BLaER1 (cell line): Measurements from ENCODE around the gene INHBA.

Source experiments
- H3K27ac ChIP-seq: shearing (Covaris generic); formaldehyde crosslinking; 2 replicates; pipeline ENCODE4 v1.8.1; 2022
- H3K27me3 ChIP-seq: shearing (Covaris generic); formaldehyde crosslinking; 2 replicates; pipeline ENCODE4 v1.8.1; 2022
- H3K36me3 ChIP-seq: shearing (Covaris generic); formaldehyde crosslinking; 2 replicates; pipeline ENCODE4 v1.8.1; 2022
- H3K4me1 ChIP-seq: shearing (Covaris generic); formaldehyde crosslinking; 2 replicates; pipeline ENCODE4 v1.8.1; 2022
- H3K4me2 ChIP-seq: shearing (Covaris generic); formaldehyde crosslinking; 2 replicates; pipeline ENCODE4 v1.8.1; 2022
- H3K4me3 ChIP-seq: shearing (Covaris generic); formaldehyde crosslinking; 2 replicates; pipeline ENCODE4 v1.8.1; 2022
- H3K9ac ChIP-seq: shearing (Covaris generic); formaldehyde crosslinking; 2 replicates; pipeline ENCODE4 v1.8.1; 2022
- H3K9me3 ChIP-seq: shearing (Covaris generic); formaldehyde crosslinking; 2 replicates; pipeline ENCODE4 v1.8.1; 2022
- H4K20me1 ChIP-seq: shearing (Covaris generic); formaldehyde crosslinking; 2 replicates; pipeline ENCODE4 v1.8.1; 2022
- Cebpa-rat ChIP-seq: shearing (Covaris generic); IDR thresholded peaks from 2 replicates; pipeline ENCODE4 v1.8.1; 2022

Gene INHBA

DNA sequence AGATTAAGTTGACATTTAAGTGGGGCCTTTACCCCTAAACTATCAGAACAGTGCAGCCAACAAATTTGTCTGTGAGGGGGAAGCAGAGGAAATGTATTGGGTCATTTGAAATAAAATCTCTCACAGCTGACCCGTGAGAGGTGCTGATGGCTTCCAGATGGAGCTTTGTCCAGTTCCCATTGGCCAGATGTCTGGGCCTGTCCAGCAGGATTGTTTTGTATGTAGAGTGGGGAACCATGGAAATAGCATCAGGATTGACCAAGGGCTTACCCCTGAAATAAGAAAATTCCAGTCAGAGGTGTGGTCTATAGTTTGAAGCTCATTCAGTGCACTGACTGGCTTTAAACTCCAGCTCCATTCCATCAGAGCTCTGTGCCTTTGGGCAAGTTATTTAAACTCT lies 50.6 kb downstream of the INHBA start:
- no peaks in the 10 kb centered on the region for H3K4me1 ChIP-seq
- TF ChIP-seq Cebpa-rat: no peak
- H4K20me1 ChIP-seq: no peaks in the 10 kb centered on the region
- H3K9me3 ChIP-seq: no peaks in the 10 kb centered on the region
- no peak overlapping the region for H3K4me3 ChIP-seq
- no peak overlapping the region for H3K9ac ChIP-seq
- H3K27me3 ChIP-seq: no peaks in the 10 kb centered on the region
- no peaks in the 10 kb centered on the region for H3K36me3 ChIP-seq
- no peak overlapping the region for H3K27ac ChIP-seq
- no peak overlapping the region for H3K4me2 ChIP-seq

DNA sequence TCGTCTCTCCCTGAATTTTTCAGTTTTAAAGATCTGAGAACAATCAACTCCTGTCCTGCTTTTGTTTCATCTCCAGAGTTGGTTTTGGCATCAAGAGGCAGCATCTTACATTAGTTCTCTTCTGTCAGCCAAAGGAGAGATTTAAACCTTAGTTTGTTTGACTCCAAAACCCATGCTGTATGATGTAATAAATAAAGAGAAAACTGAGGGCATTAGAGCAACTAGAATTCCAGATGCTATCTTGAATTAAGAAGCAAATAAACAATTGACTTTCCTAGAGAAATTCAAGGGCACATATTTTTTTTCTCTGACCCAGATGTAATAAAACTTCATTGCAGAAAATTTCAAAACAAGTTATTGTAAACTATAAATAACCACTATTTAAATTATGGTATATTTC lies 54.4 kb downstream of the INHBA start:
- no peak for TF ChIP-seq Cebpa-rat
- Histone ChIP-seq H4K20me1 (no peaks in the 10 kb centered on the region), H3K27ac (no peak overlapping the region), H3K4me2 (no peak overlapping the region), H3K27me3 (no peaks in the 10 kb centered on the region), H3K9me3 (no peaks in the 10 kb centered on the region), H3K4me1 (no peaks in the 10 kb centered on the region), H3K9ac (no peak overlapping the region), H3K36me3 (no peaks in the 10 kb centered on the region), H3K4me3 (no peak overlapping the region)

DNA sequence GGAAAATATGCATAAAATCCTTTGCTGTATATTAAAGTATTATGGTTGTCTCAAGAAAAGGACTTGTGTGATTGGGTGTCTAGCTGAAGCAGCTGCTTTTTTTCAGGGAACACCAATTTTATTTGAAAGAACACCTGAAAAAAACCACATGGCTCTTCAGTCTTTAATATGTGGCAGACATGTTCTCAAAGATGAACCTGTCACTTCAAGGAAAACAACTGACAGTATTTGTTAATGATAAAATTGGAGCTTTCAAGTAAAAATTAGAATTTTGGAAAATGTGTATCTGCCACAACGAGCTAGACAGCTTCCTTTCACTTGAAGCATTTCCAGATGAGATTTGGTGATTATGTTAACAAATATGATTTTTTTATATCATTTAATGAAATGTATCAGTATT lies 59.3 kb downstream of the INHBA start:
- H3K27ac ChIP-seq: no peak overlapping the region
- H3K4me2 ChIP-seq: no peak overlapping the region
- no peak overlapping the region for H3K4me3 ChIP-seq
- H3K36me3 ChIP-seq: no peaks in the 10 kb centered on the region
- no peaks in the 10 kb centered on the region for H3K27me3 ChIP-seq
- H4K20me1 ChIP-seq: no peaks in the 10 kb centered on the region
- H3K4me1 ChIP-seq: no peaks in the 10 kb centered on the region
- no peaks in the 10 kb centered on the region for H3K9me3 ChIP-seq
- no peak for TF ChIP-seq Cebpa-rat
- H3K9ac ChIP-seq: no peak overlapping the region

DNA sequence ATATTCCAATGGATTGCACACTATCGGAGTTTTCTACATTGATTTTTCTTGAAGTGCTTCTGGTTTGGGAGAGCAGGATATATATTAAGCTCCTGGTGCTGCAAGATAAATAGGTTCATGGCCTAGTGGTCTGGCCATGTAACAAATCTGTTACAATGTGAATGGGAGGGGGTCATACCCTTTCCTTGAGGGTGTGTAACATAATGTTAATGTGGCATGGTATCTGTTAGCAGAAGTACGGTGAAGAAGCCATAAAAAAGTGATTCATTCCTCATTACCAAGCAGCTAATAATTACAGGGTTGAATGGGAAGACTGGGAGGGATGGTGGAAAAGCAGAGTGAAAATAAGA lies 61.2 kb downstream of the INHBA start:
- Histone ChIP-seq H3K27ac (no peak overlapping the region), H3K4me1 (no peaks in the 10 kb centered on the region), H3K36me3 (no peaks in the 10 kb centered on the region), H3K4me2 (no peak overlapping the region), H3K9me3 (no peaks in the 10 kb centered on the region), H4K20me1 (no peaks in the 10 kb centered on the region), H3K4me3 (no peak overlapping the region), H3K27me3 (no peaks in the 10 kb centered on the region), H3K9ac (no peak overlapping the region)
- no peak for TF ChIP-seq Cebpa-rat

DNA sequence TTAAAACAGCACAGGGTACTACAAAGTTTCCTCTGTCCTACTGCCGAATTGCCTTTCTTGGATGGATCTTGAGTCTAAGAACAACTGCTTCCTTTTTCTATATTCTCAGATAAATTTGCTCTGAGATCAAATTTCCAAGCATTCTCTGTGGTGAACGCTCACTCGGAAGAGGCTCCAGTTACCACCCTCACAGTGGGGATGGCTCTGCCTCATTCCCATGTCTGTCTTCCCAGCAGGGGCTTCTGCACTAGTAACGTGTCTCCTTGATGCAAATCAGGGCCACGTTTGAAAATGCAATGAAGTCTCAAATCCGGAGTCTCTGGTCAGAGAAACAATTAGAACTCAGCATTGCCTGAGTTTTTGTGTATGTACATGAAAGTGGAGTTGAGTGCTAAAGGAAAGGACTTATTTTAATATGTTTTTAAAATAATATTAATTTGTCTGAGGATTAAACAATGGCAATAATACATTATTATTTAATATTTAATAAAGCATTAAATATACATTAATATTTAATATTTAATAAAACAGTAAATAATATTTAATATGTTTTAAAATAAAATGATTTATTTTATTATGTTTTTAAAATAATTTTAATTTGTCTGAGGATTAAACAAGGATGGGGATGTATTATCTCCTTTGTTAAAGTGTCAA lies 61.8 kb downstream of the INHBA start:
- Histone ChIP-seq H3K4me2 (no peak overlapping the region), H3K27ac (no peak overlapping the region), H3K4me1 (no peaks in the 10 kb centered on the region), H3K36me3 (no peaks in the 10 kb centered on the region), H3K9ac (no peak overlapping the region), H3K9me3 (no peaks in the 10 kb centered on the region), H3K4me3 (no peak overlapping the region), H3K27me3 (no peaks in the 10 kb centered on the region), H4K20me1 (no peaks in the 10 kb centered on the region)
- no peak for TF ChIP-seq Cebpa-rat

DNA sequence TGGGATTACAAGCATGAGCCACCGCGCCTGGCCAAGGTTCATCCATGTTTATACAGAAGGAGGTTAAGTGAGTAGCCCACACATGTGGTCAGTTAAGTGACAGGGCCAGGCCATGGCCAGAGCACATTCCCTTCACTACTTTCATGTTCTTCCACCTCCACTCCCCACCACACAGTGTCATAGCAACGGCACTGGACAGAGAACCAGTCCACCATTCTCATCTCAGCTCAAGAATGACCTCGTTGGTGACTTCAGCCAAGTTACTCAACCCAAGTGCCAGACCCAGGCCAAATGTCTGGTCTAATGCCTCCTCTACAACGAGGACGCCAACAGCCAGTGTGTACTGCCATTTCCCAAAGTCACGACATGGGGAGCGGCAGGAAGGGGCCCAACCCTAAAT lies 62.4 kb downstream of the INHBA start:
- no peak for TF ChIP-seq Cebpa-rat
- Histone ChIP-seq H3K36me3 (no peaks in the 10 kb centered on the region), H4K20me1 (no peaks in the 10 kb centered on the region), H3K9ac (no peak overlapping the region), H3K9me3 (no peaks in the 10 kb centered on the region), H3K27me3 (no peaks in the 10 kb centered on the region), H3K4me3 (no peak overlapping the region), H3K4me1 (no peaks in the 10 kb centered on the region), H3K4me2 (no peak overlapping the region), H3K27ac (no peak overlapping the region)

DNA sequence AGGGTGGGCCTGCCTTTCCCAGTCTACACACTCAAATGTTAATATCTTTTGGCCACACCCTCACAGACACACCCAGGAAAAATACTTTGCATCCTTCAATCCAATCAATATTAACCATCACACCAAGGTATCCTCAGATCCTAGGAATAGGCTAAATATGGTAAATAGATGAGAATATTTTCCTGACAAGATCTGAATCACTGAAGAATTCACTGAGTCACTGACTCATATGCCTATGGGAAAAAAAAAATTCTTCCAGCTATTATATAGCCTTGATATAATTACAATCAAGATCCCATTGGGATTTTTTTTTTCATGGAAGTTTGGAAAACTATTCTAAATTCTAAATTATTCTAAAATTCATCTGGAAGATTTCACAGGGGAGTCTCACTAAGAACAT lies 65.8 kb downstream of the INHBA start:
- Histone ChIP-seq H3K27ac (no peak overlapping the region), H3K27me3 (no peaks in the 10 kb centered on the region), H3K36me3 (no peaks in the 10 kb centered on the region), H3K9me3 (no peaks in the 10 kb centered on the region), H3K9ac (no peak overlapping the region), H3K4me3 (no peak overlapping the region), H4K20me1 (no peaks in the 10 kb centered on the region), H3K4me2 (no peak overlapping the region), H3K4me1 (no peaks in the 10 kb centered on the region)
- TF ChIP-seq Cebpa-rat: no peak
